22Rv1 (cell line): Measurements from ENCODE around the gene IFI6.

Experiments
- H3K27ac ChIP-seq: fragments of 450-650 bp; 2 replicates; pipeline ENCODE4 v1.5.1; 2017
- CTCF ChIP-seq: fragments of 450-650 bp; IDR thresholded peaks from 2 replicates; pipeline ENCODE4 v1.5.1; 2017; ENCODE audit warnings: mild to moderate bottlenecking
- ZFX ChIP-seq: fragments of 450-650 bp; IDR thresholded peaks from 2 replicates; pipeline ENCODE4 v1.6.1; 2017; ENCODE audit warnings: antibody characterized with exemption, borderline replicate concordance

Gene IFI6

GRCh38 chr1:27638047-27638734 is 33.8 kb downstream of the IFI6 start:
- no peak for TF ChIP-seq CTCF
- no peak for TF ChIP-seq ZFX
- H3K27ac ChIP-seq: no peak overlapping the region

GRCh38 chr1:27635396-27636142 is 36.4 kb downstream of the IFI6 start:
- no peak for TF ChIP-seq ZFX
- no peak for TF ChIP-seq CTCF
- no peak overlapping the region for H3K27ac ChIP-seq

GRCh38 chr1:27634985-27635367 is 37.0 kb downstream of the IFI6 start, which contains the start of gene FGR:
Gene FGR (minus strand): TSS chr1:27635185. CDS start chr1:27623916, 11,269 bp downstream.
- TF ChIP-seq CTCF (no peak), ZFX (no peak)
- H3K27ac ChIP-seq: no peak within 1 kb of the TSS

- H3K27ac ChIP-seq: no peak overlapping the region
- TF ChIP-seq ZFX (no peak), CTCF (no peak)
These were observed 37.6 kb downstream of the IFI6 start for GRCh38 chr1:27634177-27634984.

GRCh38 chr1:27633640-27634176 is 38.3 kb downstream of the IFI6 start:
- no peak for TF ChIP-seq CTCF
- TF ChIP-seq ZFX: no peak
- H3K27ac ChIP-seq: no peak overlapping the region

- TF ChIP-seq ZFX (no peak), CTCF (no peak)
- no peak overlapping the region for H3K27ac ChIP-seq
These were observed 38.7 kb downstream of the IFI6 start for GRCh38 chr1:27633298-27633610.
